Right lobe of liver (tissue), 6 donors: Measurements from ENCODE around the gene DPP6. TPM values are rescaled to one million over a fixed set of nuclear protein-coding genes. Genes with fewer than 3 reads are reported as not detected.

Source experiments
- ATAC-seq, 4 donors: fragments of 200-7000 bp; cut with Tn5 transposase; one replicate each; pipeline ENCODE4 v1.9.1; 2020; ENCODE audit warnings: mild to moderate bottlenecking in 4 of 4, moderate library complexity in 4 of 4
- DNase-seq, 3 donors: peaks; one replicate each; pipeline ENCODE4 v3.0.0-alpha.2; 2020
- H3K27ac ChIP-seq, 3 donors: fragments of 200-600 bp; one replicate each; pipeline ENCODE4 v1.8.0; 2022
- H3K27me3 ChIP-seq, 2 donors: fragments of 200-600 bp; one replicate each; pipeline ENCODE4 v1.8.0; 2022
- H3K36me3 ChIP-seq, 4 donors: fragments of 200-600 bp; sonication (generic) in 1 of 4; one replicate each; pipeline versions ENCODE4 v1.5.1 to v1.8.0; 2017 to 2022; ENCODE audit warnings: control low read depth in 1 of 4
- H3K4me1 ChIP-seq, 4 donors: fragments of 200-600 bp; sonication (generic) in 1 of 4; one replicate each; pipeline versions ENCODE4 v1.5.1 to v1.8.0; 2017 to 2022; ENCODE audit warnings: control low read depth in 1 of 4
- H3K4me3 ChIP-seq, 3 donors: fragments of 200-600 bp; one replicate each; pipeline ENCODE4 v1.8.0; 2022
- H3K9me3 ChIP-seq, 4 donors: fragments of 200-600 bp; sonication (generic) in 1 of 4; one replicate each; pipeline versions ENCODE4 v1.5.1 to v1.8.0; 2017 to 2022; ENCODE audit warnings: control low read depth in 1 of 4
- POLR2A ChIP-seq: fragments of 450-650 bp; IDR thresholded peaks from one replicate; pipeline ENCODE4 v1.6.1; 2017; ENCODE audit warnings: antibody characterized with exemption, mild to moderate bottlenecking
- WGBS: methylation state at CpG from one replicate; pipeline ENCODE4 v1.1.6; 2018; ENCODE audit warnings: low coverage, low lambda C conversion rate; ENCODE audit not compliant: insufficient coverage; ENCODE audit errors: missing lambda C conversion rate; 5-methylcytosine and 5-hydroxymethylcytosine counted together
- intact Hi-C, 2 donors: fragments of 100-400 bp; cut with DNase I; formaldehyde crosslinking; loops; one replicate each; pipeline versions ENCODE4 v1.11.2 to v1.14.1; 2022
- total RNA-seq, 6 experiments: library from RNA; depleted of rRNA in 2 of 6; stranded (reverse); fragments of >200 nt in 2 of 6; fragmentation: NEBNext Ultra II Directional in 3 of 6; extraction: Animal tissue kit (Norgen Biotek cat#: 25700) in 3 of 6; gene quantifications; one replicate each; pipeline versions ENCODE4 v1.1.0 to v1.2.4, GENCODE V29; 2016 to 2023
- TF ChIP-seq, protein P1 (sequence below), 4 donors: fragments of 200-600 bp in 3 of 4; fragments of 450-650 bp in 1 of 4; IDR thresholded peaks; one replicate each; pipeline versions ENCODE4 v1.5.1 to v1.8.0; 2016 to 2022; ENCODE audit warnings: antibody characterized with exemption in 4 of 4, mild to moderate bottlenecking in 2 of 4
- donor health status: DM: no; HTN: yes; CAD: no.
- donor health status: DM: no; HTN: no; CAD: no.
- donor health status: DM: no; HTN: no; CAD: no.
- donor health status: DM: no; HTN: yes; CAD: no.
- donor health status: DM: no; HTN: yes; CAD: no.

DPP6 gene
- total RNA-seq, 6 experiments from 2014 or later, result not detected

- no peak overlapping the region for H3K4me3 ChIP-seq
- H3K4me1 ChIP-seq, result no peaks in the 10 kb centered on the region
- 53% methylated on average over 5 of the region's 5 CpGs for WGBS
- H3K9me3 ChIP-seq, result no peaks in the 10 kb centered on the region
- intact Hi-C loops, result no loop called here
- DNase-seq, result no peak
- H3K27me3 ChIP-seq, result no peaks in the 10 kb centered on the region
- H3K27ac ChIP-seq, result no peak overlapping the region
- TF ChIP-seq, protein P1, sequence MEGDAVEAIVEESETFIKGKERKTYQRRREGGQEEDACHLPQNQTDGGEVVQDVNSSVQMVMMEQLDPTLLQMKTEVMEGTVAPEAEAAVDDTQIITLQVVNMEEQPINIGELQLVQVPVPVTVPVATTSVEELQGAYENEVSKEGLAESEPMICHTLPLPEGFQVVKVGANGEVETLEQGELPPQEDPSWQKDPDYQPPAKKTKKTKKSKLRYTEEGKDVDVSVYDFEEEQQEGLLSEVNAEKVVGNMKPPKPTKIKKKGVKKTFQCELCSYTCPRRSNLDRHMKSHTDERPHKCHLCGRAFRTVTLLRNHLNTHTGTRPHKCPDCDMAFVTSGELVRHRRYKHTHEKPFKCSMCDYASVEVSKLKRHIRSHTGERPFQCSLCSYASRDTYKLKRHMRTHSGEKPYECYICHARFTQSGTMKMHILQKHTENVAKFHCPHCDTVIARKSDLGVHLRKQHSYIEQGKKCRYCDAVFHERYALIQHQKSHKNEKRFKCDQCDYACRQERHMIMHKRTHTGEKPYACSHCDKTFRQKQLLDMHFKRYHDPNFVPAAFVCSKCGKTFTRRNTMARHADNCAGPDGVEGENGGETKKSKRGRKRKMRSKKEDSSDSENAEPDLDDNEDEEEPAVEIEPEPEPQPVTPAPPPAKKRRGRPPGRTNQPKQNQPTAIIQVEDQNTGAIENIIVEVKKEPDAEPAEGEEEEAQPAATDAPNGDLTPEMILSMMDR (IDR thresholded peaks at IDR 0.05), result no peak
- no peak for TF ChIP-seq POLR2A
- no peak for ATAC-seq
- no peaks in the 10 kb centered on the region for H3K36me3 ChIP-seq
These were observed 667.8 kb downstream of the DPP6 start for GRCh38 chr7:154720016-154720415.

GRCh38 chr7:154721086-154721485, 668.9 kb downstream of the DPP6 start:
- WGBS, result 57% methylated on average over 7 of the region's 7 CpGs

DNA sequence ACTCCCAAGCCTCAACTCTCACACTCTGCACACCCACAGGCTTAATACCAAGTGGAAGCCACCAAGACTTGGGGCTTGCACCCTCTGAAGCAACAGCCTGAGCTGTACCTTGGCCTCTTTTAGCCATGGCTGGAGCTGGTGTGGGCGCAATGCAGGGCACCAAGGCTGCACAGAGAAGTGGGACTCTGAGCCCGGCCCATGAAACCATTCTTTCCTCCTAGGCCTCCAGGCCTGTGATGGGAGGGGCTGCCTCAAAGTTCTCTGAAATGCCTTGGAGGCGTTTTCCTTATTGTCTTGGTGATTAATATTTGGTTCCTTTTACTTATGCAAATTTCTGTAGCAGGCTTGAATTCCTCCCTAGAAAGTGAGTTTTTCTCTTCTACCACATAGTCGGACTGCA, 674.2 kb downstream of the DPP6 start:
- intact Hi-C loops, result no loop called here
- Histone ChIP-seq H3K9me3 (no peaks in the 10 kb centered on the region), H3K27ac (no peak overlapping the region), H3K27me3 (no peaks in the 10 kb centered on the region), H3K4me3 (no peak overlapping the region), H3K36me3 (no peaks in the 10 kb centered on the region), H3K4me1 (no peaks in the 10 kb centered on the region)
- TF ChIP-seq POLR2A, result no peak
- TF ChIP-seq, protein P1 (IDR thresholded peaks at IDR 0.05), result no peak
- WGBS, result 54% methylated on average over 4 of the region's 4 CpGs
- DNase-seq (no peak), ATAC-seq (no peak)

More at GRCh38 chr7:154721086-154721485, 668.9 kb downstream of the DPP6 start:
- intact Hi-C loops, result no loop called here
- Histone ChIP-seq H3K27me3 (no peaks in the 10 kb centered on the region), H3K4me1 (no peaks in the 10 kb centered on the region), H3K4me3 (no peak overlapping the region), H3K36me3 (no peaks in the 10 kb centered on the region), H3K9me3 (no peaks in the 10 kb centered on the region), H3K27ac (no peak overlapping the region)
- DNase-seq (no peak), ATAC-seq (no peak)
- no peak for TF ChIP-seq POLR2A
- TF ChIP-seq, protein P1 (IDR thresholded peaks at IDR 0.05), result no peak

- WGBS, result 39% methylated on average over 3 of the region's 3 CpGs
- Histone ChIP-seq H3K27ac (no peak overlapping the region), H3K9me3 (no peaks in the 10 kb centered on the region), H3K4me1 (no peaks in the 10 kb centered on the region), H3K36me3 (no peaks in the 10 kb centered on the region), H3K4me3 (no peak overlapping the region), H3K27me3 (no peaks in the 10 kb centered on the region)
- no peak for TF ChIP-seq POLR2A
- TF ChIP-seq, protein P1 (IDR thresholded peaks at IDR 0.05), result no peak
- no peak for ATAC-seq
- DNase-seq, result no peak
- intact Hi-C loops, result no loop called here
These were observed 676.9 kb downstream of the DPP6 start for GRCh38 chr7:154729056-154729455.

- WGBS, result 70% methylated on average over 1 of the region's 3 CpGs
- H3K27ac ChIP-seq, result no peak overlapping the region
- ATAC-seq, result no peak
These were observed 683.6 kb downstream of the DPP6 start for GRCh38 chr7:154735766-154736165.

More at GRCh38 chr7:154735766-154736165, 683.6 kb downstream of the DPP6 start:
- H3K27me3 ChIP-seq, result no peaks in the 10 kb centered on the region
- no peaks in the 10 kb centered on the region for H3K4me1 ChIP-seq
- no peaks in the 10 kb centered on the region for H3K36me3 ChIP-seq
- no peak overlapping the region for H3K4me3 ChIP-seq
- intact Hi-C loops, result no loop called here
- no peak for TF ChIP-seq POLR2A
- TF ChIP-seq, protein P1 (IDR thresholded peaks at IDR 0.05), result no peak
- H3K9me3 ChIP-seq, result no peaks in the 10 kb centered on the region
- no peak for DNase-seq
